GM12892 (cell line): Measurements from ENCODE around the gene SHC3.

Experiments
- POLR2A ChIP-seq: IDR thresholded peaks from 2 replicates; pipeline ENCODE4 v1.6.1; 2011; ENCODE audit warnings: low read depth, low read length, control low read depth
- POLR2AphosphoS5 ChIP-seq: IDR thresholded peaks from 2 replicates; pipeline ENCODE4 v1.6.1; 2011; ENCODE audit warnings: low read depth, low read length, control low read depth
- TAF1 ChIP-seq: IDR thresholded peaks from 2 replicates; pipeline ENCODE4 v1.6.1; 2011; ENCODE audit warnings: low read depth, mild to moderate bottlenecking, control low read depth, low read length, borderline replicate concordance

DNA sequence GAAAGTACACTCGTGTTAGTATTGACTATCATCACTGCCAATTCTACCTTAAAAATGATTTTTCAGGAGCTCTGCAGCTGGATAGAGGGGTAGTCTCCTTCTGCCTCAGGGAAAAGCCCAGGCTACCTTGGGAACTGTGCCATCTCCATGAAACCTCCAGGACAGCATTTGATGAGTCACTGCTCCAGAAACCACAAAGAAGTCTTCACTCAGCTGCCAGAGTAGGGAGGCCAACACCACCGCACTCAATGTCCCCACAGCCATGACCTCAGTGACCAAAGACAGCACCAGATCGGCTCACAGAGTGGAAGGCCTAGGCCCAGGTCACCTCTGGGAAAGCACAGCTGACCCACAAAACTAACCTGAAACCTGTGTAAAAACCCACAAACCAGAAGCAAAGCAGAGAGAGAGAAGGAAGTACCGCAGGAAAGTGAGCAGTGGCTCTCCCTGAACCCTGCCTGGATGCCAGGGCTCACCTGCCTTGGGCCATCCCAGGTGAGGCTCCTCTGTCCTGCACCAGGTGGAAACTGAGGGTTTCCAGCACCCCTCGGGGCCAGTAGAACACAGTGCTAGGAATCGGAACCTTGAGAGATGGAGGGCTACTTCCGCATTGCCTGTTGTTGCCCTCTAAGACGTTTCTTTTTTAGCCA lies 157.3 kb downstream of the SHC3 start:
- TF ChIP-seq POLR2AphosphoS5 (no peak), TAF1 (no peak), POLR2A (no peak)
